PC-9 (cell line): ENCODE measurements around the gene CABLES2. TPM values are rescaled to one million over a fixed set of nuclear protein-coding genes. Genes with fewer than 3 reads are reported as not detected.
A peak's percentile ranks its signal among the peaks of the same experiment; 100 is the strongest.

Experiments
- BruUV-seq: library from RNA; stranded (reverse); fragments of 400-500 nt; replicated peaks from 2 replicates; lab custom pipeline; 2021; lab: Mats Ljungman, UMichigan
- CTCF ChIA-PET: fragments of 300-600 bp; sonication (Branson Sonifier 250); formaldehyde crosslinking; loops from one replicate; lab custom pipeline; 2022; ENCODE audit warnings: antibody characterized with exemption; lab: Charles Lee
- POLR2A ChIA-PET: fragments of 300-600 bp; sonication (Branson Sonifier 250); formaldehyde crosslinking; loops from one replicate; lab custom pipeline; 2022; ENCODE audit warnings: antibody characterized with exemption; ENCODE audit not compliant: unreplicated experiment; lab: Charles Lee
- DNase-seq, 2 experiments: peaks; one replicate each; pipeline versions ENCODE4 v3.0.0 to v3.0.0-alpha.2; 2015 to 2022; ENCODE audit warnings: mixed read lengths in 1 of 2
- H2AFZ ChIP-seq: fragments of 200-600 bp; sonication (generic); 2 replicates; pipeline ENCODE4 v1.8.1; 2017; ENCODE audit warnings: antibody characterized with exemption
- H3F3A ChIP-seq: fragments of 200-600 bp; sonication (generic); 2 replicates; pipeline ENCODE4 v1.8.1; 2017; ENCODE audit warnings: antibody characterized with exemption, mild to moderate bottlenecking, low read depth; ENCODE audit not compliant: insufficient read depth
- H3K27ac ChIP-seq: fragments of 200-600 bp; sonication (generic); 2 replicates; pipeline ENCODE4 v1.6.1; 2016; ENCODE audit warnings: mixed run types
- H3K27me3 ChIP-seq: fragments of 200-600 bp; sonication (generic); 2 replicates; pipeline ENCODE4 v1.6.1; 2016; ENCODE audit warnings: low read depth, mixed run types; ENCODE audit not compliant: insufficient read depth
- H3K36me3 ChIP-seq: fragments of 200-600 bp; sonication (generic); 2 replicates; pipeline ENCODE4 v1.6.1; 2016; ENCODE audit warnings: low read depth, mixed run types
- H3K4me1 ChIP-seq: fragments of 200-600 bp; sonication (generic); replicated peaks from 2 replicates; pipeline ENCODE4 v1.6.1; 2016; ENCODE audit warnings: mixed run types; ENCODE audit not compliant: insufficient read depth
- H3K4me2 ChIP-seq: fragments of 200-600 bp; sonication (generic); 2 replicates; pipeline ENCODE4 v1.6.1; 2017; ENCODE audit warnings: mixed run types
- H3K4me3 ChIP-seq: fragments of 200-600 bp; sonication (generic); 2 replicates; pipeline ENCODE4 v1.6.1; 2016; ENCODE audit warnings: mixed run types
- H3K79me2 ChIP-seq: fragments of 200-600 bp; sonication (generic); 2 replicates; pipeline ENCODE4 v1.6.1; 2017; ENCODE audit warnings: low read depth, mixed run types
- H3K9me2 ChIP-seq: fragments of 200-600 bp; sonication (generic); 2 replicates; pipeline ENCODE4 v1.8.1; 2017; ENCODE audit warnings: mild to moderate bottlenecking; ENCODE audit not compliant: insufficient read depth
- H3K9me3 ChIP-seq: fragments of 200-600 bp; sonication (generic); 2 replicates; pipeline ENCODE4 v1.8.1; 2016; ENCODE audit warnings: low read depth; ENCODE audit not compliant: insufficient read depth
- H4K20me1 ChIP-seq: fragments of 200-600 bp; sonication (generic); 2 replicates; pipeline ENCODE4 v1.8.1; 2017; ENCODE audit not compliant: insufficient read depth
- CTCF ChIP-seq: fragments of 200-600 bp; sonication (generic); conservative IDR thresholded peaks from 2 replicates; pipeline ENCODE4 v1.6.1; 2017; ENCODE audit warnings: mixed run types, antibody characterized with exemption, mild to moderate bottlenecking, moderate library complexity
- EZH2 ChIP-seq: fragments of 200-600 bp; sonication (generic); IDR thresholded peaks from 2 replicates; pipeline ENCODE4 v1.8.0; 2017; ENCODE audit warnings: antibody characterized with exemption, low read depth
- intact Hi-C: fragments of 100-400 bp; cut with micrococcal nuclease; formaldehyde crosslinking; loops from one replicate; pipeline ENCODE4 v1.10.0; 2022; ENCODE audit not compliant: unreplicated experiment
- total RNA-seq: library from RNA; stranded (reverse); gene quantifications from 2 replicates; pipeline ENCODE4 v1.2.3, GENCODE V29; 2021

The CABLES2 gene
- total RNA-seq, 1 experiment from 2014 or later = 14.1 TPM

- H3K4me2 ChIP-seq = peak overlapping the region; percentile 97
- no peaks in the 10 kb centered on the region for H3K36me3 ChIP-seq
- no peak overlapping the region; the same call in 1 of the 2 replicates for H3K4me3 ChIP-seq
- no peak for TF ChIP-seq EZH2
- peak; percentile 70 for TF ChIP-seq CTCF
- no peak overlapping the region for H3K27ac ChIP-seq
- no peaks in the 10 kb centered on the region for H3K9me3 ChIP-seq
- H3K4me1 ChIP-seq = peaks cover 18% of the 10 kb centered on the region
- BruUV-seq = no TSS peak
- ChIA-PET POLR2A (interaction anchor here (0.5 kb wide), 1 partner anchor 103 kb away, joined by 16 read pairs; the partner anchor contains the start of gene ADRM1), CTCF (no interaction called here)
- DNase-seq = peak; percentile 64 to 71
- no peaks in the 10 kb centered on the region for H3K79me2 ChIP-seq
- peaks cover 25% of the 10 kb centered on the region; the same call in 1 of the 2 replicates for H3F3A ChIP-seq
- H3K9me2 ChIP-seq = no peaks in the 10 kb centered on the region
- no peak overlapping the region for H2AFZ ChIP-seq
- no peaks in the 10 kb centered on the region for H3K27me3 ChIP-seq
- peaks cover 4% of the 10 kb centered on the region; the same call in 1 of the 2 replicates for H4K20me1 ChIP-seq
- intact Hi-C loops = loop anchor here (1.0 to 10.0 kb wide), 5 partner anchors 103 to 391 kb away; partner anchors contain the start of gene ADRM1
Observed at GRCh38 chr20:62405108-62405980, 1.7 kb downstream of the CABLES2 start.

GRCh38 chr20:62404761-62405107 lies 2.4 kb downstream of the CABLES2 start:
- no peak overlapping the region for H2AFZ ChIP-seq
- H3K9me2 ChIP-seq = no peaks in the 10 kb centered on the region
- H3K27ac ChIP-seq = no peak overlapping the region
- H3K4me1 ChIP-seq = peaks cover 18% of the 10 kb centered on the region
- H3K36me3 ChIP-seq = no peaks in the 10 kb centered on the region
- TF ChIP-seq EZH2 = no peak
- no peak for TF ChIP-seq CTCF
- ChIA-PET POLR2A (no interaction called here), CTCF (no interaction called here)
- peaks cover 28% of the 10 kb centered on the region; the same call in 1 of the 2 replicates for H3F3A ChIP-seq
- intact Hi-C loops = loop anchor here (1.0 to 10.0 kb wide), 5 partner anchors 102 to 390 kb away; partner anchors contain the start of gene ADRM1
- no peaks in the 10 kb centered on the region for H3K79me2 ChIP-seq
- no peak for DNase-seq
- H3K4me2 ChIP-seq = no peak overlapping the region
- no TSS peak for BruUV-seq
- H3K27me3 ChIP-seq = no peaks in the 10 kb centered on the region
- H3K9me3 ChIP-seq = no peaks in the 10 kb centered on the region
- peaks cover 4% of the 10 kb centered on the region; the same call in 1 of the 2 replicates for H4K20me1 ChIP-seq
- no peak overlapping the region for H3K4me3 ChIP-seq

- intact Hi-C loops = loop anchor here (10.0 kb wide), 1 partner anchor 389 kb away; no protein-coding TSS in a partner anchor
- DNase-seq = no peak
- TF ChIP-seq CTCF = no peak
- TF ChIP-seq EZH2 = no peak
- Histone ChIP-seq H3K27me3 (no peaks in the 10 kb centered on the region), H3K36me3 (no peaks in the 10 kb centered on the region), H3K9me3 (no peaks in the 10 kb centered on the region), H3K9me2 (no peaks in the 10 kb centered on the region), H3F3A (peaks cover 26% of the 10 kb centered on the region; the same call in 1 of the 2 replicates), H3K27ac (no peak overlapping the region), H2AFZ (no peak overlapping the region), H3K4me3 (no peak overlapping the region), H3K4me2 (no peak overlapping the region), H4K20me1 (peaks cover 4% of the 10 kb centered on the region; the same call in 1 of the 2 replicates), H3K4me1 (peaks cover 18% of the 10 kb centered on the region), H3K79me2 (no peaks in the 10 kb centered on the region)
- ChIA-PET CTCF (no interaction called here), POLR2A (no interaction called here)
- no TSS peak for BruUV-seq
Observed at GRCh38 chr20:62404112-62404665, 2.9 kb downstream of the CABLES2 start.
